Endothelial cell of umbilical vein (primary cell): ENCODE results near the gene CAMK2G. TPM values are rescaled to one million over a fixed set of nuclear protein-coding genes. Genes with fewer than 3 reads are reported as not detected.

Source experiments
- Bru-seq: library from RNA; stranded (reverse); fragments of 400-500 nt; gene quantifications from one replicate; lab custom pipeline; 2021; lab: Mats Ljungman, UMichigan
- BruChase-seq, 2 experiments: library from RNA; stranded (reverse); fragments of 400-500 nt; gene quantifications; one replicate each; lab custom pipeline; 2021; lab: Mats Ljungman, UMichigan
- BruUV-seq: library from RNA; stranded (reverse); fragments of 400-500 nt; replicated peaks from 2 replicates; lab custom pipeline; 2021; lab: Mats Ljungman, UMichigan
- CTCF ChIA-PET: fragments of 300-600, 350-600 bp; sonication (Branson Sonifier 250); formaldehyde crosslinking; loops from one replicate; lab custom pipeline; 2021; ENCODE audit warnings: antibody characterized with exemption, inconsistent platforms; lab: Charles Lee
- POLR2A ChIA-PET: fragments of 300-600, 350-600 bp; sonication (Branson Sonifier 250); formaldehyde crosslinking; loops from one replicate; lab custom pipeline; 2021; ENCODE audit warnings: antibody characterized with exemption, inconsistent platforms; lab: Charles Lee
- DNase-seq: peaks from one replicate; pipeline ENCODE4 v3.0.0-alpha.2; 2011; ENCODE audit warnings: low read depth, low spot score
- FAIRE-seq: peaks from 2 replicates; lab custom pipeline; 2011; peaks lifted over from hg19 to GRCh38; lab: Jason Lieb, UNC
- H2AFZ ChIP-seq: 2 replicates; pipeline ENCODE4 v1.6.0; 2012; ENCODE audit warnings: low read depth, low read length, control low read depth, inconsistent platforms
- H3K27ac ChIP-seq: 2 replicates; pipeline ENCODE4 v1.5.1; 2011; ENCODE audit warnings: low read depth, mild to moderate bottlenecking, control low read depth, low read length, moderate library complexity; ENCODE audit not compliant: insufficient read depth
- H3K27me3 ChIP-seq, 2 experiments: 2 replicates each; pipeline versions ENCODE4 v1.6.0 to v1.6.1; 2011; ENCODE audit warnings: low read length in 2 of 2, mixed read lengths in 1 of 2; ENCODE audit not compliant: control insufficient read depth in 2 of 2, insufficient read depth in 2 of 2
- H3K36me3 ChIP-seq, 2 experiments: 2 replicates in 1 of 2; 3 replicates in 1 of 2; pipeline ENCODE4 v1.5.1; 2011; ENCODE audit warnings: low read length in 2 of 2, mild to moderate bottlenecking in 1 of 2, moderate library complexity in 1 of 2; ENCODE audit not compliant: control insufficient read depth in 2 of 2, insufficient read depth in 2 of 2; ENCODE audit errors: extremely low read depth in 1 of 2
- H3K4me1 ChIP-seq: 3 replicates; pipeline ENCODE4 v1.5.1; 2011; ENCODE audit warnings: mild to moderate bottlenecking, low read length; ENCODE audit not compliant: control insufficient read depth, insufficient read depth; ENCODE audit errors: extremely low read depth
- H3K4me2 ChIP-seq: 2 replicates; pipeline ENCODE4 v1.6.1; 2011; ENCODE audit warnings: low read length, control low read depth, mixed read lengths; ENCODE audit not compliant: insufficient read depth
- H3K4me3 ChIP-seq, 3 experiments: fragments of 200-600 bp in 1 of 3; sonication (generic), shearing (Covaris generic) in 1 of 3; replicated peaks in 1 of 3; 2 replicates each; pipeline ENCODE4 v1.5.1; 2011 to 2016; ENCODE audit warnings: control low read depth in 3 of 3, low read length in 3 of 3, mild to moderate bottlenecking in 2 of 3, inconsistent platforms in 1 of 3, low read depth in 1 of 3, moderate library complexity in 1 of 3; ENCODE audit not compliant: insufficient read depth in 1 of 3
- H3K79me2 ChIP-seq: 2 replicates; pipeline ENCODE4 v1.6.0; 2012; ENCODE audit warnings: low read length, inconsistent platforms; ENCODE audit not compliant: control insufficient read depth, insufficient read depth
- H3K9ac ChIP-seq: replicated peaks from 2 replicates; pipeline ENCODE3; 2011; ENCODE audit warnings: low read length, control low read depth; ENCODE audit not compliant: insufficient read depth; ENCODE audit errors: extremely low read depth
- H3K9me1 ChIP-seq: replicated peaks from 3 replicates; pipeline ENCODE4 v1.6.0; 2011; ENCODE audit warnings: mild to moderate bottlenecking, low read length; ENCODE audit not compliant: control insufficient read depth, insufficient read depth; ENCODE audit errors: extremely low read depth
- H3K9me3 ChIP-seq: replicated peaks from 2 replicates; pipeline ENCODE4 v1.5.1; 2012; ENCODE audit warnings: low read length, inconsistent platforms; ENCODE audit not compliant: control insufficient read depth, insufficient read depth
- H4K20me1 ChIP-seq: replicated peaks from 2 replicates; pipeline ENCODE3; 2011; ENCODE audit warnings: mild to moderate bottlenecking, low read length; ENCODE audit not compliant: control insufficient read depth, insufficient read depth; ENCODE audit errors: extremely low read depth
- EZH2 ChIP-seq: IDR thresholded peaks from 2 replicates; pipeline ENCODE4 v1.6.1; 2012; ENCODE audit warnings: borderline replicate concordance, low read depth, mild to moderate bottlenecking, moderate library complexity, low read length, inconsistent platforms; ENCODE audit not compliant: severe bottlenecking
- FOS ChIP-seq: IDR thresholded peaks from 2 replicates; pipeline ENCODE4 v1.6.1; 2011; ENCODE audit warnings: mild to moderate bottlenecking, low read length, moderate library complexity, borderline replicate concordance; ENCODE audit not compliant: insufficient read depth
- GATA2 ChIP-seq: IDR thresholded peaks from 2 replicates; pipeline ENCODE4 v1.7.0; 2011; ENCODE audit warnings: low read depth, mild to moderate bottlenecking, moderate library complexity, mixed read lengths, low read length; ENCODE audit not compliant: insufficient read length, insufficient read depth
- JUN ChIP-seq: IDR thresholded peaks from 2 replicates; pipeline ENCODE4 v1.6.1; 2011; ENCODE audit warnings: borderline replicate concordance, low read depth; ENCODE audit not compliant: insufficient read length, insufficient read depth
- MAX ChIP-seq: IDR thresholded peaks from 2 replicates; pipeline ENCODE4 v1.6.1; 2011; ENCODE audit not compliant: insufficient read depth, insufficient read length
- POLR2A ChIP-seq: IDR thresholded peaks from 2 replicates; pipeline ENCODE4 v1.6.1; 2012; ENCODE audit warnings: low read depth, mild to moderate bottlenecking, control low read depth, low read length
- POLR2AphosphoS5 ChIP-seq: IDR thresholded peaks from 2 replicates; pipeline ENCODE4 v1.6.1; 2012; ENCODE audit warnings: low read depth, mild to moderate bottlenecking, control low read depth, low read length, moderate library complexity; ENCODE audit not compliant: insufficient read depth
- dilution Hi-C: fragments of 300-500 bp; cut with MboI; formaldehyde crosslinking; loops from one replicate; pipeline ENCODE4 v1.15.0; 2019; ENCODE audit warnings: low sequenced_read_pairs; ENCODE audit not compliant: extremely low pct_ligation_motif_present
- intact Hi-C: fragments of 100-400 bp; cut with micrococcal nuclease; formaldehyde crosslinking; loops from one replicate; pipeline ENCODE4 v1.10.0; 2022
- long read RNA-seq: library from polyadenylated mRNA; stranded (forward); transcript quantifications from one replicate; pipeline ENCODE4 v2.0.0, GENCODE V29; 2021
- polyA minus RNA-seq, 3 experiments: library from RNA; depleted of rRNA, polyadenylated mRNA; stranded (reverse); fragments of >200 nt; gene quantifications; 1 replicate in 1 of 3; 2 replicates in 2 of 3; pipeline ENCODE4 v1.2.3, GENCODE V29; 2011
- polyA plus RNA-seq, 4 experiments: library from polyadenylated mRNA; depleted of rRNA in 3 of 4; stranded (reverse) in 3 of 4; unstranded in 1 of 4; fragments of >200 nt; gene quantifications; 2 replicates each; pipeline versions ENCODE4 v1.2.1 to v1.2.3, GENCODE V29; 2011 to 2012; ENCODE audit warnings: missing spikeins in 1 of 4
- total RNA-seq: library from RNA; stranded (reverse); gene quantifications from 2 replicates; pipeline ENCODE4 v1.2.3, GENCODE V29; 2021

Gene CAMK2G
- total RNA-seq (28.1 and 33.6 TPM in 2 replicates), polyA plus RNA-seq (26.8 and 27.2 TPM in 2 replicates), polyA minus RNA-seq (35.0 and 38.8 TPM in 2 replicates), Bru-seq, nascent RNA (percentile 63 among the genes with signal in this experiment), BruChase-seq, experiment 1, labeled RNA remaining after a 6-hour chase (percentile 75 among the genes with signal in this experiment), BruChase-seq, experiment 2, labeled RNA remaining after a 2-hour chase (percentile 77 among the genes with signal in this experiment)
- polyA plus RNA-seq (2011; cell fraction: cytosol; rRNA removed), result 27.3 and 29.6 TPM in 2 replicates
- polyA plus RNA-seq (2011; cell fraction: nucleus; rRNA removed), result 71.3 and 74.1 TPM in 2 replicates
- 23.6 and 26.7 TPM in 2 replicates for polyA plus RNA-seq (2012)
- 12.7 TPM for polyA minus RNA-seq (2011; cell fraction: cytosol; rRNA and poly(A)+ RNA removed)
- polyA minus RNA-seq (2011; cell fraction: nucleus; rRNA and poly(A)+ RNA removed), result 22.1 and 30.7 TPM in 2 replicates
- long read RNA-seq, partial matches to known transcripts, result 6 of 36 reads
- long read RNA-seq, other reads (novel, unspliced or antisense), result 24 of 36 reads

GRCh38 chr10:73874267-73875138, at the start of gene CAMK2G:
CAMK2G (minus strand) TSS chr10:73874555; CDS start chr10:73874461, 94 bp downstream.
- peaks cover 7% of the 10 kb centered on the region for H3K4me1 ChIP-seq
- no peaks in the 10 kb centered on the region for H3K27me3 ChIP-seq
- intact Hi-C loops, result no loop called here
- DNase-seq (peak; percentile 71), FAIRE-seq (peak; percentile 72)
- H3K9ac ChIP-seq, result peak within 1 kb of the TSS; percentile 30
- peak within 1 kb of the TSS; percentile 55 to 82 (median 78) for H3K4me3 ChIP-seq
- CTCF ChIA-PET, result interaction anchor here (0.6 to 2.2 kb wide), 8 partner anchors 8 to 207 kb away, joined by 3 to 6 read pairs (median 4); no protein-coding TSS in a partner anchor
- dilution Hi-C loops, result no loop called here
- H4K20me1 ChIP-seq, result no peaks in the 10 kb centered on the region
- no peaks in the 10 kb centered on the region for H3K9me3 ChIP-seq
- no TSS peak for BruUV-seq
- peak within 1 kb of the TSS; percentile 64 for H3K4me2 ChIP-seq
- TF ChIP-seq POLR2A (peak; percentile 65), JUN (no peak), GATA2 (no peak), POLR2AphosphoS5 (peak; percentile 61)
- no peak within 1 kb of the TSS for H3K27ac ChIP-seq
- peaks cover 5 to 6% of the 10 kb centered on the region in 2 experiments for H3K36me3 ChIP-seq
- peak within 1 kb of the TSS; percentile 97 for H2AFZ ChIP-seq
- POLR2A ChIA-PET, result no interaction called here
- no peaks in the 10 kb centered on the region for H3K9me1 ChIP-seq
- peaks cover 7% of the 10 kb centered on the region for H3K79me2 ChIP-seq

- TF ChIP-seq GATA2 (no peak), POLR2AphosphoS5 (no peak), JUN (no peak), POLR2A (no peak), MAX (no peak), FOS (no peak), EZH2 (no peak)
- intact Hi-C loops, result no loop called here
- DNase-seq (no peak), FAIRE-seq (no peak)
- Histone ChIP-seq H3K9me1 (no peaks in the 10 kb centered on the region), H3K9ac (no peak overlapping the region), H3K27me3 (no peaks in the 10 kb centered on the region), H3K4me1 (no peaks in the 10 kb centered on the region), H3K79me2 (no peaks in the 10 kb centered on the region), H4K20me1 (no peaks in the 10 kb centered on the region), H3K27ac (no peak overlapping the region), H2AFZ (no peak overlapping the region), H3K9me3 (no peaks in the 10 kb centered on the region), H3K4me3 (no peak overlapping the region), H3K4me2 (no peak overlapping the region), H3K36me3 (no peaks in the 10 kb centered on the region)
- no TSS peak for BruUV-seq
- POLR2A ChIA-PET, result no interaction called here
- dilution Hi-C loops, result no loop called here
- CTCF ChIA-PET, result interaction anchor here (1.5 kb wide), 1 partner anchor 31 kb away, joined by 3 read pairs; no protein-coding TSS in a partner anchor
Measured at GRCh38 chr10:73922864-73923133, 48.4 kb upstream of the CAMK2G start.
